ENCODE results near the gene CHN1.
A peak's percentile ranks its signal among the peaks of the same experiment; 100 is the strongest.

The CHN1 gene

GRCh38 chr2:174863183-174863582 is 142.0 kb downstream of the CHN1 start:
- DNase-seq: no peak

GRCh38 chr2:174859563-174860169 is 145.5 kb downstream of the CHN1 start:
- DNase-seq: no peak

GRCh38 chr2:174858745-174859144 is 146.4 kb downstream of the CHN1 start:
- no peak for DNase-seq

- DNase-seq: no peak
These were observed 148.7 kb downstream of the CHN1 start for GRCh38 chr2:174856447-174856846.

GRCh38 chr2:174846941-174847938 is 157.9 kb downstream of the CHN1 start:
- peak in 1 of 2 donors; percentile 24 for DNase-seq

GRCh38 chr2:174846218-174846617 is 159.0 kb downstream of the CHN1 start:
- DNase-seq: no peak

GRCh38 chr2:174844295-174844708 is 160.9 kb downstream of the CHN1 start:
- DNase-seq: peak in 1 of 2 donors; percentile 35

GRCh38 chr2:174842496-174842895 is 162.7 kb downstream of the CHN1 start:
- DNase-seq: no peak

GRCh38 chr2:174841936-174842335 is 163.2 kb downstream of the CHN1 start:
- no peak for DNase-seq

- DNase-seq: no peak
These were observed 163.8 kb downstream of the CHN1 start for GRCh38 chr2:174841350-174841749.

GRCh38 chr2:174840436-174840835 is 164.7 kb downstream of the CHN1 start:
- no peak for DNase-seq

GRCh38 chr2:174839662-174840061 is 165.5 kb downstream of the CHN1 start:
- no peak for DNase-seq

GRCh38 chr2:174836995-174837390 is 168.2 kb downstream of the CHN1 start:
- DNase-seq: no peak

GRCh38 chr2:174836377-174836994 is 168.7 kb downstream of the CHN1 start:
- DNase-seq: no peak

- no peak for DNase-seq
These were observed 169.4 kb downstream of the CHN1 start for GRCh38 chr2:174835797-174836255.

- DNase-seq: no peak
These were observed 171.4 kb downstream of the CHN1 start for GRCh38 chr2:174833737-174834136.

- DNase-seq: no peak
These were observed 174.6 kb downstream of the CHN1 start for GRCh38 chr2:174830561-174830960.

- DNase-seq: no peak
These were observed 175.6 kb downstream of the CHN1 start for GRCh38 chr2:174829550-174829949.

- DNase-seq: no peak
These were observed 177.5 kb downstream of the CHN1 start for GRCh38 chr2:174827371-174828369.

- no peak for DNase-seq
These were observed 179.1 kb downstream of the CHN1 start for GRCh38 chr2:174826051-174826450.

GRCh38 chr2:174824068-174824467 is 181.1 kb downstream of the CHN1 start:
- DNase-seq: no peak

- no peak for DNase-seq
These were observed 183.6 kb downstream of the CHN1 start for GRCh38 chr2:174821628-174822027.

Measured in CD4-positive, alpha-beta T cell treated with Interleukin-4 for 1 hour (primary cell).